Effector CD8-positive, alpha-beta T cell (primary cell): ENCODE measurements around the gene ZBTB47.

Experiments
- DNase-seq: peaks from one replicate; lab custom pipeline; 2025; lab: John Stamatoyannopoulos, UW

Gene ZBTB47

GRCh38 chr3:42685363-42685881, 31.9 kb downstream of the ZBTB47 start, which contains the start of gene KLHL40:
KLHL40 (plus strand) TSS chr3:42685537; CDS start chr3:42685619, 82 bp downstream.
- no peak for DNase-seq

- no peak for DNase-seq
Measured at GRCh38 chr3:42685891-42686820, 32.7 kb downstream of the ZBTB47 start.

GRCh38 chr3:42686832-42687650, 33.5 kb downstream of the ZBTB47 start:
- DNase-seq = no peak

DNA sequence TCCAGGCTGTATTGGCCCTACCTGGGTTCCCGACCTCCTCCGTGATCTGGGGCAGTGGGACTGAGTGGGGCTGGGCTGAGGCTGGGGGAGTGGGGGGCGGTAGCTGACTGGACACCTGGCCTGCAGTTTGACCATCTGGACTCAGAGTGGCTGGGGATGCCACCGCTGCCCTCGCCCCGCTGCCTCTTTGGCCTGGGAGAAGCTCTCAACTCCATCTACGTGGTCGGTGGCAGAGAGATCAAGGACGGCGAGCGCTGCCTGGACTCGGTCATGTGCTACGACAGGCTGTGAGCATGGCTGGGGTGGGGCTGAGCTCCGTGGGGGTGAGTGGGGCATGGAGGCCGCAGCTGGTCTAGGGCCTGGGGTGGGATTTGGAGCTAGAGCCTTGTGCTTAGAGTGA, 34.5 kb downstream of the ZBTB47 start:
- DNase-seq = no peak

- no peak for DNase-seq
Measured at GRCh38 chr3:42688487-42689420, 35.3 kb downstream of the ZBTB47 start.

DNA sequence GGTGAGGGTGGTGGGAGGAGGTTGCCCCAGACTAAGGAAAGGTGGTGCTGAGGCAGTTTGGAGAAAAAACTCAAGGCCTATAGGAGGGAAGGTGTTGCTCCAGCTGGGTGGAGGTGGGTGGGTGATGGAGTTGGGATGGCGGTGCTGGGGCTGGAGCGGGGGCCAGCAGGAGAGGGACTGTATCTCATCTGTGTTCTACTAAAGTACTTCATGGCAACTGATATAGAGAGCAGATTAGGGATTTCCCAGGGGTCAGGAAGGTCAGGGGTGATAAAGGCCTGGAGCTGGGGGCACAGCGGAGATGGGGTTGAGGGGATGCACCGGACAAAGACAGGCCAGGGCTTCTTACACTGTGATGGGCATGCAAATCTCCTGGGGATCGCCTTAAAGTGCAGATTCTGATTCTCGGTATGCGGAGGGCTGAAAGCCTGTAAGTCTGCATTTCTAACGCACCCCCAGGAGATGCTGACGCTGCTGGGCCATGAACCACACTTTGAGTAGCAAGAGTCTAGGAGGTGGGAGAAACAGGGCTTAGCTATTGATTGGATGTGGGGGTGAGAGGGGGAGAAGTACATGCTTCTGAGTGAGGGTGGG, 36.0 kb downstream of the ZBTB47 start:
- DNase-seq = no peak

GRCh38 chr3:42690191-42690590, 36.7 kb downstream of the ZBTB47 start:
- no peak for DNase-seq

DNA sequence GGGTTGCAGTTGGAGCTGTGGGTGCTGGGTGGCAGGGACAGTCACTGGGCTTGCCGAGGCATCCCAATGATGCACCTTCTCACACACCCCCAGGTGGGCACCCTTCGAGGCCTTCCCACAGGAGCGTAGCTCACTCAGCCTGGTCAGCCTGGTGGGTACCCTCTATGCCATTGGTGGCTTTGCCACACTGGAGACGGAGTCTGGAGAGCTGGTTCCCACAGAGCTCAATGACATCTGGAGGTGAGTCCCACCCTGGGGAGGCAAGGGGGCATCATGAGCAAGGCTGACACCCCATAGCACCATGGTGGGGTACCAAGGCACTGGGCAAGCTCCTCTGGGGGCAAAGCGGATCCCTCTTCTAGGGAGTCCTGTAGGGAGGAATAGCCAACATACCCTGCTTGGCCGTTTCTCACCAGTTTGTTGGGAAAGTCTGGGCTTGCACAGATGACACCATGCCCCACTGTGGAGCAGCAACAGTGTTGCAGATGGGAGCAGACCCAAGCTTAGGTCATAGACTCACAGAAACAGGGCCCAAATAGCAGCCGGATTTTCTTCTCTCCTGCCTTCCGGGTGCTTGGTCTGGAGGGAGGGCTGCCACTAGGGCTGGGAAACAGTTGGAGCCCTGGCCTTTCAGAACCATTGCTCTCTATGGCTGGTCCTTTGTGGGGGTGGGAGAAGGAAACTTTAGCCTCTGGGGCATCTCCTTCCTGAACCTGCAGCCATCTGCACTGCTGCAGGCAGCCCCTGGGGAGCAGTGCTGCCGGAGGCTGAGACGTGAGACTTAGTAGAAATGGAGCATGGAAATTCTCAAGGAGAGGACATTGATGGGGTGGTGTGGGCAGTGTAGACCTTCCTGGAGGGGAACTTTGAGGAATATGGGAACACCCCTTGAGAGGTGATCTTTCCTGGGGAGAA, 37.5 kb downstream of the ZBTB47 start:
- no peak for DNase-seq

GRCh38 chr3:42691816-42692666, 38.5 kb downstream of the ZBTB47 start:
- DNase-seq = no peak

DNA sequence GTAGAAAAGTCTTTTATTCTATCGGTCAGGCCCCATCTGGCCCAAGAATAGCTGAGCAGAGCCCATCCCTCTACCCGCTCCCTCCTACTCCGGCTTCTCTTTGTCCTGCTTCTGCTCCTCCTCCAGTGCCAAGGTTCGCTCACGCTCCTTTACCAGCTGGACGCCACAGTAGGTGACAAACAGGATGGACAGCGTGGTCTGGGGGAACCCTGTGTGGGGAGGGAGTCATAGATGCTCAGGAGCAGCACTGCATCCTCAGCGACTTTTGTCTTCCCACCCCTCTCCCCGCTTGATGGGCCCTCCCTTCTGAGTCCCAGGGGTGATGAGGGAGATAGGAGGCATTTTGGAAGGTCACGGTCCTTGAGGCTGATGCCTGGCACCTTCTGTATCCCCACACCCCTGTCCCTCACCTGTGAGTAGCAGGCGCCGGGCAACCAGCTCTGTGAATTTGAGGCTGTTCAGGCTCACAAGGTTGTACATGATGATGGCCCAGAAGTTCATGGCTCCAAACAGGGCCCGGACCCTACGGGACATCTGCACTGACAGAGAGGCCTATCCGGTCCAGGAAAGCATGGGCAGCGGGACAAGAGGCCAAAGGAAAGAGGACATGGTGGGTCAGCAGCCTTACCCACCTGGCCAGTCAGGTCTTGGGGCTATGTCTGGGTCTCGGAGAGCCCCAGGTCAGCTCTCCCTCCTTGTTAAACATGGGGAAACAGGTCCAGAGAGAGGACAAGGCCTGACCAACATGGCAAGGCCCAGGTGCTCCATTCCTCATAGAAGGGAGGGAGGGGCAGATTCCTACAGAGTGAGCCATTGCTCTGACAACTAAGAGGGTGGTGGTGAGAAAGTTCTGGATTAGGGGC, 39.4 kb downstream of the ZBTB47 start:
- DNase-seq = no peak

DNA sequence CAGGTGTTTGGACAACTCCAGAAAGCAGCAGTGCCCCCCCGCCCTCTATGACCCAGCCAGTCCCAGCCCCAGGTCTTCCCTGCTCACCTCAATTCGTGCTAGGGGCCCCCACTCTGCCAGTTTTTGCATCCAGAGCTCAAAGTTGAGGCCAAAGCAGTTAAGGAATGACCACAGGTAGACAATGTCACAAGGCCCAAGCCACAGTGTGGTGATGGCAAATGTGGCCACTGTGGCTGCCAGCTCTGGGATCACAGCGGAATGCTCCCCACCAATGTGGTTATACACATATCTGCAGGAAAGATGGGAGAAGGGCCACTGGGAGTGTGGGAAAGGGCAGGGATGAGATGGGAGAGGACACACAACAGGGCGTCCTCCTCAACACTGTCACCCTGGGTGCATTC, 40.0 kb downstream of the ZBTB47 start:
- DNase-seq = no peak

DNA sequence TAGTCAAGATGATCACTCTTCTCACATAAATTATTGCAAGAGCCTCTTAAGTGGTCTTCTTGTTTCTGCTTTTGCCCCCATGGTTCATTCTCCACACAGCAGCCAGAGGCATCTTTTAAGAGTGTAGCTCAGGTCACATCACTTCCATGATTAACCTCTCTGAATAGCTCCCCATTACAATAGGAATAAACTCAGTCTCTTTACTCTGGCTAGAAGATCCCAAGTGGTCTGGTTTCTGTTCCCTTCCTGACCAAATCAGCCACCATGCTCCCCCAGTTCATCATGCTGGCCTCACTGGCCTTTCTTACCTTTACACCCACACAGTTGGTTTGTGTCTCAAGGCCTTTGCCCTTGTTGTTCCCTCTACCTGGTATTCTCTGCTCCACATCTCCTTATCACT, 40.9 kb downstream of the ZBTB47 start:
- DNase-seq = no peak

DNA sequence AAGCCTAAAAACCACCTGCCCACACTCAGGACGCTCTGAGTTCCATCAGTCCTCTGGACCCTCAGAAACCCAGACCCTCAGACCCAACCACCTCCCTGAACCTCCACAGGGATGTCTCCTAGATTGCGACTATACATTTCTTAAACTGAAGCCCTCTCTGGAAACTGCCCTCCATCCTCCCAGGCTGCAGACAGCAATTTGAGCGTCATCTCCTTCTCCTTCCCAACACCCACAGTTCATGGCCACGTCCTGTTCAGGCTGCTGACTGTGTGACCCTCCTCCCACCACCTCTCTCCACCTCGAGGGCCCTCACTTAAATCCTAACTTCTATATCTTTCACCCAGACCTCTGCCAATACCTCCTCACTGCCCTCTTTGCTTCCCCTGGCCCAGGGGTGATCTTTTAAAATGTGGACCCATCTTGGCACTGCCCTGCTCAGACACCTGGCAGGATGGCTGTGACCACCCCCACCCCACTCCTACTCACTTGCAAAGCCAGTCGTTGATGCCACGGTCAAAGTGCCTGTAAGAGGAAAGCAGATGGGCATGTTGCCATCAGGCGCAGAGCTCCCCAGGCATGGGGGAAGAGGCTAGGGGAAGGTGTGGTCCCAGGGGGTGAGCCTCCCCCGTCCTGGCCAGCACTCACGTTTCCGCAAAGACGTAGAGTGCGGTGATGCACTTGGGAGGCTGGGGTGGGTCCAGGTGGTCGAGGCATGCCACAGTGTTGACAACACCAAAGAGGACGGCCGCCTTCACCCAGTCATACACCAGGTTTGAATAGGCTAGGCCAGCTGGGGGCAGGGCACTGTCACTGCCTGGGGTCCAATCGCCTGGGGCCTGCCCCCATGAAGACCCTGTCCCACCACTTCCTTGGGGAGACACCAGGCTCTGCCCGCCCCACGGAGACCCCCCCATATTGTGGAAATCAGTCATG, 43.1 kb downstream of the ZBTB47 start:
- no peak for DNase-seq

DNA sequence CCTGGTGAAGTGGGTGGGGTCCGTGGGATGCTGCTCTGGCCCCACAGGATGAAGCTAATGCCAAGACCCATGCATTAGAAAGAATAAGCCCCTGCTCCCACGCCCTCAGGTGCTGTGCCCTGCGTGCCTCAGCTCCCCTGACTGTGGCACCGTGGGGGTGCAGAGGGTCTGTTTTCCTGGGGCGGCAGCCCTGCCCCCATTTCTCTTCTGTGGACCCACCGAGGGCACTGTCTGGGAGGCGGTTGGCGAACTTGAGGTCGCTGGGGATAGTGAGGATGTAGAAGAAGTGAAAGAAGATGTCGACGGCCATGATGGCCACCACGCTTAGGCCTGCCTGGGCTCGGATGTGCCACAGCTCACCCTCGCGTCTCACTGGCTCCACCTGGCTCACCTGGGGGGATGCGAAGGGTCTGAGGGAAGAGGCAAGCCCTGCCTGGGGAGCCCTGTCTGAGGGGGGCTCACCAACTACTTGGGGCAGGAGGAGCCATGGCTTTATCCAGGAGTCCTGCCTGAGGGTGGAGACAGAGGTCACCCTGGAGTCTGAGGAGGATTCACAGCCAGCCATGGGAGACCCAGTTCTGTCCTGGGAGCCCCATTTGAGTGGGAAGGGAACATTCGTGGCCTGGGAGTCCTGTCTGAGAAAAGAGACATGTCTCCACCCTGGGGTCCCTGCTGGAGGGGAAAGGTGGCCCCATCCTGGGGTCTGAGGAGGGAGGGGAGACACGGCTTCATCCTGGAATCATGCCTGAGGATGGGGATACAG, 44.0 kb downstream of the ZBTB47 start:
- no peak for DNase-seq

DNA sequence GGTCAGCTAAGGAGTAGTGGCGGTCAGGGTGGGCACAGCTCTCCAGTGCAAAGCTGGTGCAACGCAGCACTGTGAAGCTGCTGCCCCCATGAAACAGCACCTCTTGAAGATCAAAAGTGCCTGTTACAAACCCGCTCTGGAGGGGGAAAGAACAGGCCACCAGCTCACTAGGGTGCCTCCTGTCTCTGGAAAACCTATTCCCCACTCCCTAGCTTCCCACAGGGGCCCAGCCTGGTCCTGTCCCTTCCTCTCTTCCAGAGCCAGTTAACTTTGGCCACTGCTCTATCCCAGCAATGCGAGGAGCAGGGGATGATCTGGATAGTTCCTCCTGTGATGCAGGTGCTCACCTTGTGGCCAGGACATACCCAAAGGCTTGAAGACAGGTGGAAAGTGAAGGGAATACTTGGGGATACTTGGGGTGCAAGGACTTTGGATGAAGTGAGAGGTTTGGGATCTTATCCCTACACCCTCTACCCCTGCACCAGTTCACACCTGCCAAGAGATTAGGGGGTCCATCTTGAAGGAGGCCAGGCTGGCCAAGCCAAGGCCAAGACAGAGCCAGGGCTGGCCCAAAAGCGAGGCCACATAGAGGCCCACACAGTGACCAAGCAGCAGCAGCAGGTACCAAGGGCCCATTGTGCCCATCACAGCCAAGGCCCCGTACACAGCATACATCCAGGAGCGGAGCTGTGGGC, 44.9 kb downstream of the ZBTB47 start:
- DNase-seq = no peak

- no peak for DNase-seq
Measured at GRCh38 chr3:42698911-42699230, 45.4 kb downstream of the ZBTB47 start.
